Trophoblast cell (in vitro differentiated cells and primary cell): ENCODE data around the gene KLHDC9.

ENCODE experiments used
- DNase-seq, 2 donors: peaks; one replicate each; pipeline ENCODE4 v3.0.0-alpha.2; 2016
- H2AFZ ChIP-seq: 2 replicates; pipeline ENCODE4 v1.6.1; 2013; ENCODE audit warnings: low read length, moderate library complexity, mild to moderate bottlenecking; ENCODE audit not compliant: insufficient read depth, poor library complexity
- H2AK5ac ChIP-seq: 2 replicates; pipeline ENCODE4 v1.6.1; 2013; ENCODE audit warnings: mild to moderate bottlenecking, low read length
- H2BK120ac ChIP-seq: 2 replicates; pipeline ENCODE4 v1.6.1; 2013; ENCODE audit warnings: low read length, mild to moderate bottlenecking, moderate library complexity; ENCODE audit not compliant: insufficient read depth, poor library complexity
- H2BK12ac ChIP-seq: 2 replicates; pipeline ENCODE4 v1.6.1; 2013; ENCODE audit warnings: mild to moderate bottlenecking, low read length, moderate library complexity
- H2BK5ac ChIP-seq: 2 replicates; pipeline ENCODE4 v1.6.1; 2013; ENCODE audit warnings: low read length, low read depth, moderate library complexity, mild to moderate bottlenecking; ENCODE audit not compliant: poor library complexity
- H3K14ac ChIP-seq: 2 replicates; pipeline ENCODE4 v1.6.1; 2013; ENCODE audit warnings: mild to moderate bottlenecking, low read length
- H3K18ac ChIP-seq: 2 replicates; pipeline ENCODE4 v1.6.1; 2013; ENCODE audit warnings: mild to moderate bottlenecking, low read length
- H3K23ac ChIP-seq: 2 replicates; pipeline ENCODE4 v1.6.1; 2013; ENCODE audit warnings: low read length
- H3K27ac ChIP-seq: 2 replicates; pipeline ENCODE4 v1.5.1; 2013; ENCODE audit warnings: low read depth, mild to moderate bottlenecking, inconsistent platforms, low read length, moderate library complexity
- H3K27me3 ChIP-seq: 2 replicates; pipeline ENCODE4 v1.6.1; 2013; ENCODE audit warnings: inconsistent platforms, mild to moderate bottlenecking, low read length, moderate library complexity; ENCODE audit not compliant: insufficient read depth
- H3K36me3 ChIP-seq, 2 experiments: 1 replicate in 1 of 2; 2 replicates in 1 of 2; pipeline ENCODE4 v1.6.1; 2013; ENCODE audit warnings: low read length in 2 of 2, mild to moderate bottlenecking in 2 of 2, moderate library complexity in 1 of 2; ENCODE audit not compliant: insufficient read depth in 2 of 2, control insufficient read depth in 1 of 2
- H3K4ac ChIP-seq: 2 replicates; pipeline ENCODE4 v1.6.1; 2013; ENCODE audit warnings: low read depth, mild to moderate bottlenecking, low read length, moderate library complexity
- H3K4me1 ChIP-seq, 2 experiments: 1 replicate in 1 of 2; 2 replicates in 1 of 2; pipeline ENCODE4 v1.6.1; 2013; ENCODE audit warnings: low read length in 2 of 2, mild to moderate bottlenecking in 2 of 2, moderate library complexity in 1 of 2; ENCODE audit not compliant: insufficient read depth in 2 of 2, control insufficient read depth in 1 of 2
- H3K4me2 ChIP-seq: 2 replicates; pipeline ENCODE4 v1.6.1; 2013; ENCODE audit warnings: inconsistent platforms, mild to moderate bottlenecking, low read length, moderate library complexity
- H3K4me3 ChIP-seq: 2 replicates; pipeline ENCODE4 v1.5.1; 2013; ENCODE audit warnings: mild to moderate bottlenecking, low read depth, low read length, inconsistent platforms
- H3K79me1 ChIP-seq: one replicate; pipeline ENCODE4 v1.6.1; 2013; ENCODE audit warnings: low read length
- H3K79me2 ChIP-seq: 2 replicates; pipeline ENCODE4 v1.6.1; 2013; ENCODE audit warnings: low read length, mild to moderate bottlenecking; ENCODE audit not compliant: control insufficient read depth, insufficient read depth, poor library complexity
- H3K9ac ChIP-seq: 2 replicates; pipeline ENCODE4 v1.6.1; 2013; ENCODE audit warnings: mild to moderate bottlenecking, low read length
- H3K9me3 ChIP-seq: 2 replicates; pipeline ENCODE4 v1.6.1; 2013; ENCODE audit warnings: low read depth, mild to moderate bottlenecking, control low read depth, inconsistent platforms, low read length; ENCODE audit not compliant: insufficient read depth
- H4K12ac ChIP-seq: 2 replicates; pipeline ENCODE4 v1.6.1; 2013; ENCODE audit warnings: low read depth, mild to moderate bottlenecking, low read length, moderate library complexity
- H4K8ac ChIP-seq: 2 replicates; pipeline ENCODE4 v1.6.1; 2013; ENCODE audit warnings: low read depth, mild to moderate bottlenecking, low read length, moderate library complexity
- H4K91ac ChIP-seq: one replicate; pipeline ENCODE4 v1.6.1; 2013; ENCODE audit warnings: low read depth, mild to moderate bottlenecking, low read length, moderate library complexity
- WGBS: extraction: QIAGEN DNeasy Blood & Tissue Kit; methylation state at CpG from one replicate; pipeline ENCODE4 v1.1.7; 2013; ENCODE audit warnings: missing lambda C conversion rate; ENCODE audit not compliant: insufficient read length, insufficient coverage; ENCODE audit errors: extremely low coverage; 5-methylcytosine and 5-hydroxymethylcytosine counted together

The KLHDC9 gene

DNA sequence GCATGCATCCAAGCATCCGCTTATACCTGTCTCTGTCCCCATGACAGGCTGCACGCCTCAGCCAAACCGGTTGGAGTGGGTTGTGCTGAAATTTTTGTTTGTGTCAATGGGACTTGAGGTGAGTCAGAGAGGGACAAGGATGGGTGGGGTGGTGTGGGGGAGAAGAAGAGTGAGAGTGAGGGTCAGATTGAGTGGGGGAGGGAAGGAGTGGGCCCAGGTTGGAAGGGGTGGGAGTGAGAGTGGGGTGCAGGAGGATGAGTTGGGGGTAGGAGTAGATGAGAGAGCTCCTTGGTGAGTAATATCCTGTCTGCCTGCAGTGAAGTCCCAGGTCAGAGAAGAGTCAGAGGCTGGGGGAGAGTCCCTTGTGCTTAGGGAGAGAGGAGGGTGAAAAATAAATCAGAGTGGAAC is 5.5 kb upstream of the KLHDC9 start:
- H3K79me1 ChIP-seq = peaks cover 39% of the 10 kb centered on the region
- no peak overlapping the region for H3K4me3 ChIP-seq
- H3K9ac ChIP-seq = no peak overlapping the region
- no peak overlapping the region for H2AFZ ChIP-seq
- peaks cover 3% of the 10 kb centered on the region for H3K79me2 ChIP-seq
- H4K91ac ChIP-seq = peak overlapping the region; percentile 56
- H3K4me2 ChIP-seq = peak overlapping the region; percentile 8
- no peak overlapping the region for H4K8ac ChIP-seq
- no peak overlapping the region for H2AK5ac ChIP-seq
- no peak overlapping the region for H2BK5ac ChIP-seq
- no peak overlapping the region for H3K23ac ChIP-seq
- DNase-seq = peak; percentile 91 to 93
- H2BK12ac ChIP-seq = no peak overlapping the region
- no peak overlapping the region for H2BK120ac ChIP-seq
- peaks cover 41 to 47% of the 10 kb centered on the region in 2 experiments for H3K4me1 ChIP-seq
- peak overlapping the region; percentile 37 for H3K27ac ChIP-seq
- H3K18ac ChIP-seq = no peak overlapping the region
- H3K36me3 ChIP-seq = no peaks in the 10 kb centered on the region
- WGBS = no CpG with 5 or more reads among the region's 3 CpGs
- no peak overlapping the region for H3K14ac ChIP-seq
- H3K27me3 ChIP-seq = no peaks in the 10 kb centered on the region
- no peak overlapping the region for H4K12ac ChIP-seq
- H3K9me3 ChIP-seq = no peaks in the 10 kb centered on the region
- no peak overlapping the region for H3K4ac ChIP-seq

DNA sequence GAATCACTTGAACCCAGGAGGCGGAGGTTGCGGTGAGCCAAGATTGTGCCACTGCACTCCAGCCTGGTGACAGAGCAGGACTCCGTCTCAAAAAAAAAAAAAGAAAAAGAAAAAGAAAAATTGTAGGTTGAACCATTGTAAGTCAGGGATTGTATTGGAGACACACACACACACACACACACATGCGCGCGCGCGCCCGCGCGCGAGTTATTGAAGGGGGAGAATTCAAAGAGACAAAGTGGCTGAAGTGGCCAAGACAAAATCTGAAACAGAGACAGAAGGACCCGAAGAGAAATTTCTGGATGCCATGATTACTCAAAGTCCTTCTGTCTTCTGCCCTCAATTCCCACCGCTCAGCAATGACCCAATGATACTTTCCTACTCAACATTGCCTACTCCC is 3.7 kb upstream of the KLHDC9 start:
- Histone ChIP-seq H4K12ac (no peak overlapping the region), H3K18ac (no peak overlapping the region), H2BK12ac (no peak overlapping the region), H4K8ac (no peak overlapping the region), H3K9me3 (no peaks in the 10 kb centered on the region), H3K9ac (no peak overlapping the region), H3K4me1 (peaks cover 35 to 40% of the 10 kb centered on the region in 2 experiments), H2BK120ac (no peak overlapping the region), H3K27ac (no peak overlapping the region), H3K79me2 (peaks cover 3% of the 10 kb centered on the region), H3K23ac (no peak overlapping the region), H4K91ac (no peak overlapping the region), H3K4me2 (no peak overlapping the region), H3K4me3 (no peak overlapping the region), H3K14ac (no peak overlapping the region), H2AFZ (no peak overlapping the region), H3K36me3 (no peaks in the 10 kb centered on the region), H3K4ac (no peak overlapping the region), H3K79me1 (peaks cover 33% of the 10 kb centered on the region), H2AK5ac (no peak overlapping the region), H2BK5ac (no peak overlapping the region), H3K27me3 (no peaks in the 10 kb centered on the region)
- WGBS = no CpG with 5 or more reads among the region's 14 CpGs
- DNase-seq = no peak

DNA sequence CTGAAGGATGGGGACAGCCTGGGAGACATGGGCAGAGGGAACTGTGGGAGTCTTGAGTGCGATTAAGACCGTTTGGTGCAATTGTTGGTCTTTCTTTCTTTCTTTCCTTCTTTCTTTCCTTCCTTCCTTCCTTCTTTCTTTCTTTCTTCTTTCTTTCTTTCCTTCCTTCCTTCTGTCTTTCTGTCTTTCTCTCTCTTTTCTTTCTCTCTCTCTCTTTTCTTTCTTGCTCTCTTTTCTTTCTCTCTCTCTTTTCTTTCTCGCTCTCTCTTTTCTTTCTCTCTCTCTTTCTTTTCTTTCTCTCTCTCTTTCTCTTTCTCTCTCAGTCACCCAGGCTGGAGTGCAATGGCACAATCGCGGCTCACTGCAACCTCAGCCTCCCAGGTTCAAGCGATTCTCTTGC is 2.9 kb upstream of the KLHDC9 start:
- Histone ChIP-seq H2AK5ac (peak overlapping the region; percentile 49), H3K14ac (no peak overlapping the region), H2BK12ac (peak overlapping the region; percentile 53), H3K79me1 (peaks cover 29% of the 10 kb centered on the region), H2AFZ (no peak overlapping the region), H3K27ac (no peak overlapping the region), H2BK120ac (peak overlapping the region; percentile 56), H2BK5ac (no peak overlapping the region), H3K9ac (no peak overlapping the region), H3K4ac (no peak overlapping the region), H3K4me3 (no peak overlapping the region), H4K12ac (no peak overlapping the region), H4K8ac (no peak overlapping the region), H3K23ac (no peak overlapping the region), H3K27me3 (no peaks in the 10 kb centered on the region), H3K79me2 (peaks cover 3% of the 10 kb centered on the region), H3K4me2 (no peak overlapping the region), H3K18ac (no peak overlapping the region), H3K9me3 (no peaks in the 10 kb centered on the region), H3K4me1 (peaks cover 31 to 35% of the 10 kb centered on the region in 2 experiments), H3K36me3 (peaks cover 2 to 5% of the 10 kb centered on the region in 2 experiments), H4K91ac (peak overlapping the region; percentile 63)
- no peak for DNase-seq
- no CpG with 5 or more reads among the region's 6 CpGs for WGBS

DNA sequence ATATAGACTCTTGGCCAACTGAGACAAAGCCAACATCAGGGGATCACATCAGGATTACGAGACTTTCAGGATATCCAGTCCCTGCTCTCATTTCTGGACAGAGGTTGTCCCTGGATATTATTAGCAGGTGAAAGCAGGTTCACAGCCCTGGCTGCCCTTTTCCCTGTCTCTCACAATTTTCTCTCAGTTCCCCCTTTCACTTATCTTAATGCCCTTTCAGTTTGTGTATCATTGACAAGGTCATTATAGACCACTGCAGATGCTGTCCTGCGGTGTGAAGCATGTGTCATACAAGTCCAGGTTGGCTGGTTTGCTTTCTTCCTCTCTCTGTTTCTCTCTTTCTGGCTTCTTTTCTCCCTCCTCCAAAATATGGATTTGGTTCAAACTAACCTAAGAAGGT is 2.1 kb upstream of the KLHDC9 start:
- no CpG with 5 or more reads among the region's 2 CpGs for WGBS
- H2AFZ ChIP-seq = no peak overlapping the region
- H3K27me3 ChIP-seq = no peaks in the 10 kb centered on the region
- DNase-seq = no peak
- no peak overlapping the region for H2BK120ac ChIP-seq
- H3K36me3 ChIP-seq = peaks cover 2 to 8% of the 10 kb centered on the region in 2 experiments
- no peak overlapping the region for H3K27ac ChIP-seq
- peaks cover 29% of the 10 kb centered on the region for H3K79me1 ChIP-seq
- peak overlapping the region; percentile 63 for H4K91ac ChIP-seq
- H3K79me2 ChIP-seq = peaks cover 3% of the 10 kb centered on the region
- no peak overlapping the region for H4K12ac ChIP-seq
- no peak overlapping the region for H3K4me3 ChIP-seq
- H4K8ac ChIP-seq = no peak overlapping the region
- peaks cover 31 to 34% of the 10 kb centered on the region in 2 experiments for H3K4me1 ChIP-seq
- H2AK5ac ChIP-seq = no peak overlapping the region
- no peak overlapping the region for H2BK5ac ChIP-seq
- H3K4ac ChIP-seq = no peak overlapping the region
- H3K9ac ChIP-seq = no peak overlapping the region
- H3K4me2 ChIP-seq = no peak overlapping the region
- H2BK12ac ChIP-seq = peak overlapping the region; percentile 63
- no peaks in the 10 kb centered on the region for H3K9me3 ChIP-seq
- no peak overlapping the region for H3K23ac ChIP-seq
- no peak overlapping the region for H3K14ac ChIP-seq
- H3K18ac ChIP-seq = no peak overlapping the region
